SJCRH30 (cell line): ENCODE results near the gene VTI1A. TPM values are rescaled to one million over a fixed set of nuclear protein-coding genes. Genes with fewer than 3 reads are reported as not detected.

Experiments used
- DNase-seq, 2 experiments: peaks; one replicate each; pipeline ENCODE4 v3.0.0-alpha.2; 2015 to 2020
- H3K27ac ChIP-seq: fragments of 250-450 bp; sonication (Bioruptor Pico); 2 replicates; pipeline ENCODE4 v1.5.1; 2020; ENCODE audit warnings: mild to moderate bottlenecking, moderate library complexity
- H3K27me3 ChIP-seq: fragments of 250-450 bp; sonication (Bioruptor Pico); 2 replicates; pipeline ENCODE4 v1.5.1; 2020; ENCODE audit warnings: mild to moderate bottlenecking, moderate library complexity
- H3K36me3 ChIP-seq: fragments of 250-450 bp; sonication (Bioruptor Pico); 2 replicates; pipeline ENCODE4 v1.5.1; 2020; ENCODE audit warnings: mild to moderate bottlenecking, moderate library complexity
- H3K4me1 ChIP-seq: fragments of 250-450 bp; sonication (Bioruptor Pico); 2 replicates; pipeline ENCODE4 v1.5.1; 2020; ENCODE audit warnings: mild to moderate bottlenecking, moderate library complexity
- H3K4me3 ChIP-seq: fragments of 250-450 bp; sonication (Bioruptor Pico); 2 replicates; pipeline ENCODE4 v1.5.1; 2020; ENCODE audit warnings: mild to moderate bottlenecking, moderate library complexity
- H3K9me3 ChIP-seq: fragments of 250-450 bp; sonication (Bioruptor Pico); replicated peaks from 2 replicates; pipeline ENCODE4 v1.5.1; 2020; ENCODE audit warnings: mild to moderate bottlenecking, moderate library complexity
- total RNA-seq: library from RNA; depleted of rRNA; stranded (reverse); fragments of >200 nt; shearing (Covaris generic); gene quantifications from 2 replicates; pipeline ENCODE4 v1.2.3, GENCODE V29; 2014

Gene VTI1A
- total RNA-seq, 1 experiment from 2014 or later: 29.0 TPM

GRCh38 chr10:112813866-112814591, 367.0 kb downstream of the VTI1A start:
- H3K4me1 ChIP-seq: peaks cover 34% of the 10 kb centered on the region
- no peaks in the 10 kb centered on the region for H3K36me3 ChIP-seq
- H3K9me3 ChIP-seq: 0 out of 2 replicates have a peak, but pooled peaks cover 2% of the 10 kb centered on the region
- no peaks in the 10 kb centered on the region for H3K27me3 ChIP-seq
- H3K4me3 ChIP-seq: no peak overlapping the region
- H3K27ac ChIP-seq: no peak overlapping the region
- no peak for DNase-seq

DNA sequence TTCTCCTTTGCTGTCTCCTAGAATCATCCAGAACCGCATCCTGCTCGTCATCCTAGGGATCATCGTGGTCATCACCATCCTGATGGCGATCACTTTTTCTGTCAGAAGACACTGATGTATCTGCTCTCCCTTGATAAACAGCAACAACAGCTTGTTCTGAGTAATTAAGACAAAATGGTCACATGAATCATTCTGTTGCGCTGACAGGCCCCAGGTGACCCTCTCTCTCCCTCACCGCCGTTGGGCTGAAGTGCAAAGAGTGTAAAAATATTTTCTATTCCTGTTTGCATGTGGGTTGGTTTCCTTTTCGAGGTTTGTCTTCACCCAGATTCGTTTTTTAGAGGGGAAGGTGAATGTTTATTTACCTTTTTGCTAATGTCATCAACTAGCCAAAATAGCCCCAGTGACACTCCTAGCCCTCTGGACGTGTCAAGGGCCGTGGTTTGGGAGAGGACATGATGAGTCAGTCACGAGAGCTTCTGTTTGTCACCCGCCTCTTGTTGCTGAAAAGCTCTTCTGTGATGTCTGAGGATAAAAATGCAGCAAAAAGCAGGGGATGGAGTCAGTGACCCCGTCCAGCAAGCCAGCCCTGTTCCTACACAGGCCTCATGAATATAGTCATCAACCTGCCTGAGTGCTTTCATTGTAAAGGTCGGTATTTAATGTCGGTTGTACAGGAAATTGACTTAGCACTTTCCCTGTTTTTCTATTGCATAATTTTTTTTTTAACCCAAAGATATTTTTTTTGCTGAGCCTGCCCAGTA, 368.4 kb downstream of the VTI1A start:
- H3K4me1 ChIP-seq: peaks cover 33% of the 10 kb centered on the region
- 0 out of 2 replicates have a peak, but pooled peaks cover 2% of the 10 kb centered on the region for H3K9me3 ChIP-seq
- H3K27me3 ChIP-seq: no peaks in the 10 kb centered on the region
- no peak overlapping the region for H3K4me3 ChIP-seq
- no peak overlapping the region for H3K27ac ChIP-seq
- DNase-seq: peak in 1 of 2 experiments; percentile 27
- H3K36me3 ChIP-seq: no peaks in the 10 kb centered on the region

DNA sequence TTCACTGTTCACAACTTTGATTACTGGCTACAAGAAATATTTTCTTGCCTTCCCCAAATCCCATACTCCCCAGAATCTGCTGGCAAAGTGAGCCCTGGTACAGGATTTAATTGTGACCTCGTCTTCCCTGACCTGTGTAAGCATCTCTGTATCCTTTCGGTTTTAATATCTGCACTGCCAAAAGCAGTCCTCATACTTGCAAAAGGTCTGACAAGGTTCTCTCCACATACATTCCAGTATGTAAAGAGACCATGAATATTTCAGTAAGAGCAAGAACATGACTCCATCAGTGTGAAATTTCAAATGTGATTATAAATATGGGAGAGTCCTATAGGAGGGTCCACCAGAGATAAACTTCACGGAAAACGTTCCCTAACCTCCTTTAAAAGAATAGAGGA, 369.0 kb downstream of the VTI1A start:
- no peak overlapping the region for H3K27ac ChIP-seq
- H3K9me3 ChIP-seq: 0 out of 2 replicates have a peak, but pooled peaks cover 2% of the 10 kb centered on the region
- no peaks in the 10 kb centered on the region for H3K36me3 ChIP-seq
- H3K4me3 ChIP-seq: no peak overlapping the region
- H3K27me3 ChIP-seq: no peaks in the 10 kb centered on the region
- no peak for DNase-seq
- peaks cover 29% of the 10 kb centered on the region for H3K4me1 ChIP-seq

- H3K27ac ChIP-seq: no peak overlapping the region
Observed at GRCh38 chr10:112816891-112817290, 369.9 kb downstream of the VTI1A start.

GRCh38 chr10:112817981-112818777, 371.2 kb downstream of the VTI1A start:
- Histone ChIP-seq H3K27ac (no peak overlapping the region), H3K27me3 (no peaks in the 10 kb centered on the region), H3K36me3 (no peaks in the 10 kb centered on the region), H3K4me3 (no peak overlapping the region), H3K4me1 (peaks cover 13% of the 10 kb centered on the region), H3K9me3 (0 out of 2 replicates have a peak, but pooled peaks cover 2% of the 10 kb centered on the region)
- no peak for DNase-seq

More at GRCh38 chr10:112816891-112817290, 369.9 kb downstream of the VTI1A start:
- Histone ChIP-seq H3K9me3 (0 out of 2 replicates have a peak, but pooled peaks cover 2% of the 10 kb centered on the region), H3K36me3 (no peaks in the 10 kb centered on the region), H3K4me1 (peaks cover 26% of the 10 kb centered on the region), H3K4me3 (no peak overlapping the region), H3K27me3 (no peaks in the 10 kb centered on the region)
- DNase-seq: no peak

DNA sequence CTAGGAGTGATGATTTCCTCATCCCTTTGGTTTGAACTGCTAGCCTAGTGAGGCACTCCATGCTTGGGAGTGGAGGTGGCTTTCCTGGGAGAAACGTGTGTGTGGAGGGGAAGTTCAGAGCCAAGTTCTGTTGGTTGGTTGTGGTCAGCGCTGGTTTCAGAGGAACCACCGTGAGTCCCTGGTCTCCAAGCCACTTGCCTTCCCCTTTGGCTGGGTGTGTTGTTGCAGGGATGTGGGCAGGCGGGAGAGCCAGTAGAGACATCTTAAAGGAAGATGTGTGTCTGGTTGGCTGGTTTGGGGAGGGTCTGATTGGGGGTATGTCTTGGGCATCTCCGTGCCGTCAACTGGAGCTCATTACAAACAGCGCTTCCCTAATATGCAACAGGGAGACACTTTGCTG, 372.2 kb downstream of the VTI1A start:
- no peak overlapping the region for H3K4me3 ChIP-seq
- DNase-seq: no peak
- no peaks in the 10 kb centered on the region for H3K36me3 ChIP-seq
- 0 out of 2 replicates have a peak, but pooled peaks cover 2% of the 10 kb centered on the region for H3K9me3 ChIP-seq
- H3K27me3 ChIP-seq: no peaks in the 10 kb centered on the region
- no peak overlapping the region for H3K27ac ChIP-seq
- peaks cover 13% of the 10 kb centered on the region for H3K4me1 ChIP-seq

GRCh38 chr10:112820320-112820719, 373.3 kb downstream of the VTI1A start:
- Histone ChIP-seq H3K9me3 (0 out of 2 replicates have a peak, but pooled peaks cover 2% of the 10 kb centered on the region), H3K27ac (no peak overlapping the region), H3K4me1 (peaks cover 11% of the 10 kb centered on the region), H3K4me3 (no peak overlapping the region), H3K27me3 (no peaks in the 10 kb centered on the region), H3K36me3 (no peaks in the 10 kb centered on the region)
- no peak for DNase-seq

DNA sequence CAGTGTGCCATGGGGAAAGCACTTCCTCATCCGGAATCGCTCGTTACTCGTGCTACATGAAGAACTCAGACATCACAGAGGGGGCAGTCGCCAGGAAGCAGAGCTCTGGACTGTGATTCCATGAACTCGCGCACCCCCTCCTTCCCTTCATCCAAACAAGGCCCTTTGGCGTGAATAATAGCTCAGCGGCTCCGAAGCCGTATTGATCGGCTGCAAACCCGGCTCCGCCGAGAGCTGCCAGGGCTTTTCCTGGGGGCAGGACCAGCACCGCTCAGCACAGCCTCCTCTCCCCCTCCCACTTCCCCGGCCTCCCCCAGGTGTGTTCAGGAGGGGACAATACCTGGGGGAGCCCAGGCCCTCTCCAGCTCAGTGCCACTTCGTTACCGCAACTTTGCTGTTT, 374.0 kb downstream of the VTI1A start:
- Histone ChIP-seq H3K27ac (no peak overlapping the region), H3K27me3 (no peaks in the 10 kb centered on the region), H3K36me3 (no peaks in the 10 kb centered on the region), H3K4me1 (peaks cover 11% of the 10 kb centered on the region), H3K4me3 (no peak overlapping the region), H3K9me3 (0 out of 2 replicates have a peak, but pooled peaks cover 2% of the 10 kb centered on the region)
- DNase-seq: no peak

DNA sequence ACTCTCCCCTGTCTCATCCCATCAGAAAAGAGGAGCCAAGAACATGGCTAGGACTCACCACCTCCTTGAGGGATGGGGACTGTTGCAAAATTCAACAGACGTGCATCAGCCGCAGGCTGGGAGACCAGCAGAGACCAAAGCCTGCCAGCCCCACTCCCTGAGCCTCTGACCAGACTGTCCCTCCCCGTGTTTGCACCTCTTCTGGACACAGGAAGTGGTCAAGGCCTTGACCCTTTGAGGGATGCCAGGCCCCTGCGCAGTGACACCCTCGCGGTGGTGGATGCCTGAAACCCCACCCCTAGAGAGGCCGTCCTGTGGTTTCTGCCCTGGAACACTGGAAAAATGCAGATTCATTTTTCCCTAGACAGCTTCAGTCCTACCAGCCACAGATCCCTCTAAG, 374.6 kb downstream of the VTI1A start:
- no peak for DNase-seq
- Histone ChIP-seq H3K36me3 (no peaks in the 10 kb centered on the region), H3K27me3 (no peaks in the 10 kb centered on the region), H3K9me3 (0 out of 2 replicates have a peak, but pooled peaks cover 2% of the 10 kb centered on the region), H3K4me3 (no peak overlapping the region), H3K4me1 (peaks cover 14% of the 10 kb centered on the region), H3K27ac (no peak overlapping the region)

GRCh38 chr10:112823007-112823406, 376.0 kb downstream of the VTI1A start:
- H3K9me3 ChIP-seq: 0 out of 2 replicates have a peak, but pooled peaks cover 2% of the 10 kb centered on the region
- peaks cover 25% of the 10 kb centered on the region for H3K4me1 ChIP-seq
- no peaks in the 10 kb centered on the region for H3K27me3 ChIP-seq
- DNase-seq: no peak
- H3K4me3 ChIP-seq: no peak overlapping the region
- no peaks in the 10 kb centered on the region for H3K36me3 ChIP-seq
- H3K27ac ChIP-seq: no peak overlapping the region

GRCh38 chr10:112823604-112824003, 376.6 kb downstream of the VTI1A start:
- Histone ChIP-seq H3K36me3 (no peaks in the 10 kb centered on the region), H3K4me3 (no peak overlapping the region), H3K27ac (no peak overlapping the region), H3K27me3 (no peaks in the 10 kb centered on the region), H3K4me1 (peaks cover 26% of the 10 kb centered on the region), H3K9me3 (0 out of 2 replicates have a peak, but pooled peaks cover 2% of the 10 kb centered on the region)
- DNase-seq: no peak

DNA sequence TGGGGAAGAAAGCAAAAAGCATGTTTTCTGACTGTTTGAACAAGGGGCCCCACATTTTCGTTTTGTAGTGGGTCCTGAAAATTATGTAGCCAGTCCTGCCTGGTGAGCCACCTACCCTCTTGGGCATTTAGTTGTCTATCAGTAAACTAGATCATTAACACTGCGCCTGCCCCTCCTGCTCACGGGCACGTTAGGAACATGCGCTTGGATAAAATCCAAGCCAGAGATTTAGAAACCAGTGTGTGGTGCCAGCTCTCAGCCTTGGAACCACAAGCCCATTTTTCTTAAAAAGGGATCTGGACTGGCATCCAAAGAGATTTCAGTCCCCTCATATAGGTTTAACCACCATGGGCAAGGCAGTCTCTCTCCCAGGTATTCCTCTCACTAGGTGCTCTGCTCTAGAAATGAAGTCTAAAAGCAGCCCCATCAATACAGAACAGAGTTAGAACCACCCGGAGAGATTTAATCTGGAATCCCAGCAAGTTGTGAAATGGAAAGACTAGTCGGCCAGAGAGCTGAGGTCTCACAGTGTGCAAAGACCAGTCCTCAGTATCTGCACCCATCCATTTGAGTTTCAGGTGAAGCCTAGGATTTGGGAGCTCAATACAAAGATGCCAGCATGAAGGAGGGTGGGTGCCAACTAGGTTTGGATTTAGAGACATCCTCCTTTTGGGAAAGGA, 379.1 kb downstream of the VTI1A start:
- Histone ChIP-seq H3K4me3 (no peak overlapping the region), H3K27me3 (no peaks in the 10 kb centered on the region), H3K4me1 (peaks cover 26% of the 10 kb centered on the region), H3K27ac (peak overlapping the region; percentile 84), H3K36me3 (no peaks in the 10 kb centered on the region), H3K9me3 (no peaks in the 10 kb centered on the region)
- no peak for DNase-seq

DNA sequence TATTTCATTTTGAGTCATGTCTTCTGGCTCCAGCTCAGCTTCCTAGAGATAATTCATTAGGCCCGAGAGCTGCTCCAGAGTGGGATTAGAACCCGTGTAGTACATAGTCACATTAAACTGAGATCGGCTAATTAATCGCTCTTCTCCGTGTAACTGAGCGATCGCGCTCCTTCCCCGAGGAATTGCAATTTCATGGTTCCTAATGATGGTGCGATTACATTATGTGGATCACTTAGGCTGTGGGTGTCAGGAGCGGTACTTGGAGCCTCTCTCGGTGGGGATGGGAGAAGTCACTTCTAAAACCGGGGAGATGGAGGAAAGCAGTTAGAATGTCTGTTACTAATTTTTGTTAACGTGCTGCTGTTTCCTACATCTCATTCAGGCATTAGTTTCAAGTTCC, 380.1 kb downstream of the VTI1A start:
- peak; percentile 81 to 93 for DNase-seq
- peaks cover 26% of the 10 kb centered on the region for H3K4me1 ChIP-seq
- H3K27ac ChIP-seq: peak overlapping the region; percentile 84
- no peaks in the 10 kb centered on the region for H3K9me3 ChIP-seq
- no peaks in the 10 kb centered on the region for H3K36me3 ChIP-seq
- H3K4me3 ChIP-seq: no peak overlapping the region
- H3K27me3 ChIP-seq: no peaks in the 10 kb centered on the region

DNA sequence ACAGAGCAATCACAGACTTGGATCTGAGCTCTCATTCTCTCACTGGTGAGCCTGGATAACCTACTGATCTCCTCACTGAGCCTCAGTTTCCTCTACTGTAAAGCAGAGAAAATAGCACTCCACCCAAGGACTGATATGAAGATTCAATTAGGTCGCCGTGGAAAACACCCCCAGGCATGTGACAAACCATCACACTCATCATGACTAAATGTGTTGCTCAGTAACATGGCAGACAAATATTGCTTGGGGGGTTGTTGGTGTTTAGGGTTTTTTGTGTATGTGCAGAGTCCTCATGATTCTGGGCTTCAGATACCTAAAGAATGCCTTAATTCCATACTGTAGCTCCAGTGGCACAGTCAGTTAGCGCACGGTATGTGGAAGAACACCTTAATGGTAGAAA, 380.9 kb downstream of the VTI1A start:
- no peak overlapping the region for H3K4me3 ChIP-seq
- peaks cover 26% of the 10 kb centered on the region for H3K4me1 ChIP-seq
- H3K9me3 ChIP-seq: no peaks in the 10 kb centered on the region
- peak overlapping the region; percentile 84 for H3K27ac ChIP-seq
- DNase-seq: no peak
- H3K27me3 ChIP-seq: no peaks in the 10 kb centered on the region
- no peaks in the 10 kb centered on the region for H3K36me3 ChIP-seq
